ENCODE results near the gene ANK2. TPM values are rescaled to one million over a fixed set of nuclear protein-coding genes. Genes with fewer than 3 reads are reported as not detected.

Gene ANK2
- total RNA-seq, 4 donors from 2014 or later: 25.9 to 64.4 (median 55.4) TPM

- TF ChIP-seq POLR2A (IDR thresholded peaks at IDR 0.05) (peak in 1 of 2 donors; percentile 40), CTCF (IDR thresholded peaks at IDR 0.05) (no peak)
- Histone ChIP-seq H3K4me3 (replicated peaks in 1 of 3) (no peak overlapping the region), H3K36me3 (no peaks in the 10 kb centered on the region), H3K27ac (peak overlapping the region in 2 of 3 donors; percentile 70 to 93), H3K9me3 (no peaks in the 10 kb centered on the region), H3K27me3 (no peaks in the 10 kb centered on the region), H3K4me1 (peaks cover 21 to 35% of the 10 kb centered on the region in 2 donors)
- DNase-seq: peak; percentile 30 to 40
- 29 to 41% methylated on average over 8 of the region's 8 CpGs for WGBS, 2 donors
- intact Hi-C loops (cut with DNase I): no loop called here
Observed at GRCh38 chr4:113145519-113146291, 96.3 kb downstream of the ANK2 start.

- peaks cover 17 to 28% of the 10 kb centered on the region in 2 donors for H3K4me1 ChIP-seq
- WGBS, 2 donors: 25 to 27% methylated on average over 10 of the region's 10 CpGs
- TF ChIP-seq CTCF (IDR thresholded peaks at IDR 0.05) (no peak), POLR2A (IDR thresholded peaks at IDR 0.05) (peak in 1 of 2 donors; percentile 29)
- H3K27me3 ChIP-seq: no peaks in the 10 kb centered on the region
- peak overlapping the region; percentile 46 to 93 (median 70) for H3K27ac ChIP-seq
- intact Hi-C loops (cut with DNase I): no loop called here
- DNase-seq: peak; percentile 13 to 19
- H3K9me3 ChIP-seq: no peaks in the 10 kb centered on the region
- H3K36me3 ChIP-seq: no peaks in the 10 kb centered on the region
- H3K4me3 ChIP-seq (replicated peaks in 1 of 3): peak overlapping the region in 1 of 3 donors; percentile 7
Observed at GRCh38 chr4:113146876-113147358, 97.5 kb downstream of the ANK2 start.

- peaks cover 17 to 24% of the 10 kb centered on the region in 2 donors for H3K4me1 ChIP-seq
- TF ChIP-seq CTCF (IDR thresholded peaks at IDR 0.05) (no peak), POLR2A (IDR thresholded peaks at IDR 0.05) (no peak)
- no peak for DNase-seq
- H3K9me3 ChIP-seq: no peaks in the 10 kb centered on the region
- peak overlapping the region in 2 of 3 donors; percentile 70 to 93 for H3K27ac ChIP-seq
- no peak overlapping the region for H3K4me3 ChIP-seq (replicated peaks in 1 of 3)
- H3K27me3 ChIP-seq: no peaks in the 10 kb centered on the region
- WGBS, 2 donors: 39 to 42% methylated on average over 2 of the region's 2 CpGs
- intact Hi-C loops (cut with DNase I): no loop called here
- H3K36me3 ChIP-seq: no peaks in the 10 kb centered on the region
Observed at GRCh38 chr4:113147498-113148111, 98.2 kb downstream of the ANK2 start.

GRCh38 chr4:113148925-113149324 is 99.5 kb downstream of the ANK2 start:
- Histone ChIP-seq H3K9me3 (no peaks in the 10 kb centered on the region), H3K4me1 (peaks cover 18 to 25% of the 10 kb centered on the region in 2 donors), H3K27ac (peak overlapping the region in 1 of 3 donors; percentile 1), H3K27me3 (no peaks in the 10 kb centered on the region), H3K36me3 (no peaks in the 10 kb centered on the region), H3K4me3 (replicated peaks in 1 of 3) (no peak overlapping the region)
- TF ChIP-seq POLR2A (IDR thresholded peaks at IDR 0.05) (no peak), CTCF (IDR thresholded peaks at IDR 0.05) (no peak)
- intact Hi-C loops (cut with DNase I): no loop called here
- DNase-seq: no peak

Measured in thyroid gland (tissue), 4 donors.